Heart left ventricle (tissue), 16 donors: ENCODE measurements around the gene PPM1M. TPM values are rescaled to one million over a fixed set of nuclear protein-coding genes. Genes with fewer than 3 reads are reported as not detected.
A peak's percentile ranks its signal among the peaks of the same experiment; 100 is the strongest.

Source experiments
- ATAC-seq, 4 donors: fragments of 200-7000 bp; cut with Tn5 transposase; one replicate each; pipeline ENCODE4 v1.9.1; 2020 to 2022; ENCODE audit warnings: moderate library complexity in 4 of 4, mild to moderate bottlenecking in 3 of 4, moderate number of reproducible peaks in 1 of 4
- DNase-seq, 5 donors: peaks; one replicate each; pipeline ENCODE4 v3.0.0-alpha.2; 2020
- H3K27ac ChIP-seq, 12 donors: fragments of 200-600 bp; sonication (generic) in 4 of 12; one replicate each; pipeline versions ENCODE4 v1.5.0 to v1.8.0; 2016 to 2022; ENCODE audit warnings: mild to moderate bottlenecking in 2 of 12
- H3K27me3 ChIP-seq, 9 donors: fragments of 200-600 bp; sonication (generic) in 2 of 9; one replicate each; pipeline versions ENCODE4 v1.5.1 to v1.8.0; 2016 to 2022; ENCODE audit warnings: mild to moderate bottlenecking in 3 of 9
- H3K36me3 ChIP-seq, 9 donors: fragments of 200-600 bp; sonication (generic) in 2 of 9; one replicate each; pipeline versions ENCODE4 v1.5.0 to v1.8.0; 2018 to 2022; ENCODE audit warnings: mild to moderate bottlenecking in 2 of 9
- H3K4me1 ChIP-seq, 12 donors: fragments of 200-600 bp; sonication (generic) in 4 of 12; one replicate each; pipeline versions ENCODE4 v1.5.0 to v1.8.0; 2016 to 2022; ENCODE audit warnings: mild to moderate bottlenecking in 3 of 12
- H3K4me3 ChIP-seq, 12 donors: fragments of 200-600 bp; sonication (generic) in 4 of 12; one replicate each; pipeline versions ENCODE4 v1.5.0 to v1.8.0; 2017 to 2022; ENCODE audit warnings: mild to moderate bottlenecking in 9 of 12, moderate library complexity in 4 of 12
- H3K9me3 ChIP-seq, 12 donors: fragments of 200-600 bp; sonication (generic) in 4 of 12; one replicate each; pipeline versions ENCODE4 v1.5.0 to v1.8.0; 2016 to 2022; ENCODE audit warnings: mild to moderate bottlenecking in 1 of 12
- POLR2A ChIP-seq, 2 donors: fragments of 450-650 bp; IDR thresholded peaks; one replicate each; pipeline ENCODE4 v1.6.1; 2017; ENCODE audit warnings: antibody characterized with exemption in 2 of 2, mild to moderate bottlenecking in 2 of 2, moderate library complexity in 2 of 2
- WGBS, 4 donors: extraction: QIAGEN DNeasy Blood & Tissue Kit in 2 of 4; methylation state at CpG; one replicate each; pipeline versions ENCODE4 v1.1.5 to v1.1.7; 2013 to 2018; 5-methylcytosine and 5-hydroxymethylcytosine counted together
- intact Hi-C, 10 donors: fragments of 100-400 bp; cut with DNase I; formaldehyde crosslinking; loops; one replicate each; pipeline versions ENCODE4 v1.11.1 to v1.14.2; 2022
- polyA plus RNA-seq, 2 donors: library from polyadenylated mRNA; stranded (reverse); fragments of 200-250 nt; gene quantifications; one replicate each; pipeline ENCODE4 v1.2.3, GENCODE V29; 2013
- total RNA-seq, 9 donors: library from RNA; depleted of rRNA in 2 of 9; stranded (reverse); fragments of >200 nt in 2 of 9; fragmentation: NEBNext Ultra II Directional in 3 of 9; extraction: Animal tissue kit (Norgen Biotek cat#: 25700) in 3 of 9; gene quantifications; one replicate each; pipeline versions ENCODE4 v1.1.0 to v1.2.4, GENCODE V29; 2016 to 2023
- TF ChIP-seq, protein P1 (sequence below), 12 donors: fragments of 200-600 bp; sonication (generic) in 4 of 12; IDR thresholded peaks; one replicate each; pipeline versions ENCODE4 v1.5.0 to v1.8.0; 2018 to 2022; ENCODE audit warnings: antibody characterized with exemption in 12 of 12, mild to moderate bottlenecking in 5 of 12
- donor health status: ischemic (EF 13 %, LVEDD 7.1; RV severe dilation, severe dysfunction).
- donor health status: healthy with polysubstance abuse.
- donor health status: DM: no; HTN: yes; CAD: no.
- donor health status: DM: no; HTN: no; CAD: no.
- donor health status: ischemic (EF 25% LVEDD 6.9; RV normal size, moderate dysfunction).
- donor health status: ischemic (EF 25% LVEDD 5.7; RV mildly dilated, moderate dysfunction).
- donor health status: healthy.
- donor health status: DM: yes; HTN: yes; CAD: no.
- donor health status: ischemic (EF 35%, LVEDD 5.7; RV mildly dilated, moderate dysfunction).
- donor health status: nonischemic (EF 11% LVEDD 7.7; RV severe dilation, severe dysfunction).
- donor health status: DM: yes; HTN: yes; CAD: no.
- donor health status: PGD.
- donor health status: ischemic (EF 29% LVEDD 5.4; RV normal size, mild dysfunction).
- donor health status: nonischemic (EF 23%, LVEDD 6.1; RV moderate dilation, normal function).

The PPM1M gene
- total and polyA plus RNA-seq, 11 donors = 5.6 to 30.2 (median 7.3) TPM

DNA sequence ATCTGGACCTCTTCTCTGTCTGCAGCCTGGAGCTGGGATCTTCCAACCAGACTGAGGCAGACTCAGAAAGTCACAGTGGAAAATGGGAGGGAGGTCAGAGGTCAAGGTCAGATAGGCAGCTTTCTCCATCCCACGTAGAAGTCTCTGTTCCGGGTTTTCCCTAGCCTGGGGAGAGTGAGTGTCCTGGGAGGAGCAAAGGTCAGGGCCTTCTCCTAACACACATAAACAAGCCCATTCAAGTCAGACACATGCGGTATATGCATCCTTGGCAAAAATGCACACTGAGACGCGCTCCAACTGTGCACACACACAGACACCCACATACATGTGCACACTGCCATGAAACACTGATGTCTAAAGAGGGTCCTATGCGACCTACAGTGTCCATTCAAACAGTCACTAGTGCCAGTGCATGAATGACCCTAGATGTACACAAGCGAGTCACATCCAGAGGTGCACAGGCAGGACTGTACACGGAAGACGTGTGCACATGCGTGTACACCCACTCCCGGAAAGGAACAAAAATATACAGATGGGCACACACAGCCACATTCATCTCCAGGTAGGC, 7.3 kb upstream of the PPM1M start:
- WGBS, 4 donors = 15 to 27% (median 17%) methylated on average over 9 to 11 of the region's 11 CpGs
- ATAC-seq = no peak
- TF ChIP-seq, protein P1, sequence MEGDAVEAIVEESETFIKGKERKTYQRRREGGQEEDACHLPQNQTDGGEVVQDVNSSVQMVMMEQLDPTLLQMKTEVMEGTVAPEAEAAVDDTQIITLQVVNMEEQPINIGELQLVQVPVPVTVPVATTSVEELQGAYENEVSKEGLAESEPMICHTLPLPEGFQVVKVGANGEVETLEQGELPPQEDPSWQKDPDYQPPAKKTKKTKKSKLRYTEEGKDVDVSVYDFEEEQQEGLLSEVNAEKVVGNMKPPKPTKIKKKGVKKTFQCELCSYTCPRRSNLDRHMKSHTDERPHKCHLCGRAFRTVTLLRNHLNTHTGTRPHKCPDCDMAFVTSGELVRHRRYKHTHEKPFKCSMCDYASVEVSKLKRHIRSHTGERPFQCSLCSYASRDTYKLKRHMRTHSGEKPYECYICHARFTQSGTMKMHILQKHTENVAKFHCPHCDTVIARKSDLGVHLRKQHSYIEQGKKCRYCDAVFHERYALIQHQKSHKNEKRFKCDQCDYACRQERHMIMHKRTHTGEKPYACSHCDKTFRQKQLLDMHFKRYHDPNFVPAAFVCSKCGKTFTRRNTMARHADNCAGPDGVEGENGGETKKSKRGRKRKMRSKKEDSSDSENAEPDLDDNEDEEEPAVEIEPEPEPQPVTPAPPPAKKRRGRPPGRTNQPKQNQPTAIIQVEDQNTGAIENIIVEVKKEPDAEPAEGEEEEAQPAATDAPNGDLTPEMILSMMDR (IDR thresholded peaks at IDR 0.05) = no peak
- TF ChIP-seq POLR2A (IDR thresholded peaks at IDR 0.05) = no peak

DNA sequence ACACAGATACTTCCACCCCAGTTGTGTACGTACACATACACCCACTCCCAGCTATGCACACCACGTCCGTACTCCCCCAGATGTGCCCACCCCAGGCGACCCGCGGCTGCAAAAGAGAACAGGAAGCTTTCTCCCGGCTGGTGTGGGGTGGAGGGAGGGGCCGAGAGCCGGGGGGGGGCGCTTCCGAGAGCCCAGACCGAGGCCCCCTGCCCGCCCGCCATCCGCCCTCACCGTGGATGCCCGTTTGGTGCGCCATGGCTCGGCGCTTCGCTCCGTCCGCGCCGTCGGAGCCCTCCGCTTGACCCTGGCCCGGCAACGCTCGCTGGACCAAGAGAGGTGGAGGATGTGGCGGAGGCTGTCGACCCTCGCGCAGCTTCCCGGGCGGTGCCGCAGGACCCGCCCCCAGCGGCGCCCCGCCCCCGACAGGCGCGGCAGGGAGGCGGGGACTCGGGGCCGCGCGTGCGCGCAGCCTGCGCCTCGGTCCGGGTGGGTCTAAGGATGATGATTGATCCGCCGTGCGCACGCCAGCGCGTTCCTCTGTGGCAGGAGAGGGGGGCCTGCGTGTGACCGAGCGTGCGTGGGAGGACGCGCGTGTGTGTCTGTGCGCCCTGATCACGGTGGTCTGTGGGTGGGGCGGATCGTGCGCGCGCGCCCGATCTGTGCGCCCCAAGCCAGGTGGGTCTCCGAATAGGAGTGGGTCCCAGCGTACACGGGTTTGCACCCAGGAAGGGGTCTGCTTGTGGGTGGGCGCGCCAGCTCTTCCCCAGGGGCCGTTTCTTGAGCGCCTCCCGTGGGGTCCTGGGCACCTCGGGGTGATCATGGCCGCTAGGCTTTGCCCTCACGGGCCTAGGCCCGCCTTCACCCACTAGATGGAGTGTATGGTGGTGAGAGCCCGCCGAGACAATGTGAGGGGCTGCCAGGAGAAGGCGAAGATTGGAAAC, 6.5 kb upstream of the PPM1M start, which contains the start of gene TWF2:
Gene TWF2 (minus strand): TSS at position 398 of the 941 bp plus-strand sequence. CDS start 142 bp downstream, at position 256.
- peak in 1 of 2 donors; percentile 88 for TF ChIP-seq POLR2A (IDR thresholded peaks at IDR 0.05)
- TF ChIP-seq, protein P1 (IDR thresholded peaks at IDR 0.05) = peak; percentile 24 to 66 (median 41)
- WGBS, 4 donors = 0 to 2% (median 1%) methylated on average over 65 to 92 of the region's 92 CpGs
- Histone ChIP-seq H3K27me3 (no peaks in the 10 kb centered on the region), H3K4me3 (peak within 1 kb of the TSS; percentile 79 to 99 (median 96)), H3K4me1 (peaks cover 10 to 75% (median 45%) of the 10 kb centered on the region in 12 donors), H3K9me3 (no peaks in the 10 kb centered on the region), H3K36me3 (peaks cover 0 to 14% (median 0%) of the 10 kb centered on the region in 9 donors), H3K27ac (peak within 1 kb of the TSS; percentile 66 to 97 (median 91))
- intact Hi-C loops = loop anchor here (2.0 to 10.0 kb wide), 5 partner anchors 33 to 166 kb away; partner anchors contain the start of gene WDR82 (in 8 of the 10)
- peak; percentile 85 to 92 (median 88) for DNase-seq
- ATAC-seq = peak; percentile 33 to 86 (median 77)

More for the DNA sequence above, 7.3 kb upstream of the PPM1M start:
- no peaks in the 10 kb centered on the region for H3K9me3 ChIP-seq
- H3K27ac ChIP-seq = peak overlapping the region; percentile 66 to 97 (median 91)
- DNase-seq = peak in 1 of 5 donors; percentile 22
- H3K4me3 ChIP-seq = peak overlapping the region; percentile 79 to 99 (median 96)
- peaks cover 0 to 20% (median 2%) of the 10 kb centered on the region in 9 donors for H3K36me3 ChIP-seq
- intact Hi-C loops = loop anchor here (2.0 to 10.0 kb wide), 5 partner anchors 34 to 167 kb away; partner anchors contain the start of gene WDR82 (in 8 of the 10)
- H3K4me1 ChIP-seq = peaks cover 10 to 67% (median 50%) of the 10 kb centered on the region in 12 donors
- no peaks in the 10 kb centered on the region for H3K27me3 ChIP-seq

DNA sequence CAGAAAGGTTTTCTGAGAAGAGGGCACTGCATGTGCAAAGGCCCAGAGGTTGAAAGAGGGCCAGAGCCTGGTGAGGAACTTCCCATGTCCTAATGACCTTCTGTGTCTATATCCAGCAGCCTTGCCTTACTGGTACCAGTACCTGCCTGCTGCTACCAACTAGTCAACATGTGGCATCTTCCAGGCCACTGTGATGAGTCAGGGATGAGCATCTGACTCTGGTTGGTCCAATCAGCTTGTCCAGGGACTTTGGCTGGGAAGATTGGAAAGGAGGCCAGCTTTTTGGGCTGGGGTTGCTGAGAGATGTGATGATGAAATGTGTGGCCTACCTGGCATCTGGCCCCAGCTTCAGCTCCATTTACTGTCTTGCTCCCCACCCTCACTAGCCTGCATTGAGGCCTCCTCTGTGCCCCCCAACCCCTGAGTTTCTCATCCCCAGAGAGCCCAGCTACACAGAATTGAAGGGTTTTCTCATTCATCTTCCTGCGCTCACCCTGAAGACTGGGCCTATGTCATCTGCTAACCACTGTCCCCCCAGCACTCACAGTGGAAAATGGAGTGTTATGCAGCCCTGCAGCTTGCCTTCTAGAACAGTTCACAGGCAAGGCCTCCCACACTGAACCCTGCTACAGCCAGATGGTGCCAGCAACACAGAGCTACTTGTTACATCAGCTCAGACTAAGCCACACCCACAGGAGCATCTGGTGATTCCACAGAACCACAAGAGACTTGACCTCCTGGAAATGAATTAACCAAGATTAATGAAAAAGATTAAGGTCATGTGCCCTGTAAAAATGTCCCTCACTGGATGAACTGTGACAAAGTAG, 5.3 kb upstream of the PPM1M start:
- peak in 2 of 5 donors; percentile 65 to 76 for DNase-seq
- Histone ChIP-seq H3K27me3 (no peaks in the 10 kb centered on the region), H3K27ac (peak overlapping the region in 11 of 12 donors; percentile 24 to 97 (median 91)), H3K4me3 (peak overlapping the region in 8 of 12 donors; percentile 79 to 98 (median 96)), H3K4me1 (peaks cover 10 to 79% (median 43%) of the 10 kb centered on the region in 12 donors), H3K9me3 (no peaks in the 10 kb centered on the region), H3K36me3 (peaks cover 0 to 1% (median 0%) of the 10 kb centered on the region in 9 donors)
- intact Hi-C loops = no loop called here
- TF ChIP-seq, protein P1 (IDR thresholded peaks at IDR 0.05) = no peak
- no peak for TF ChIP-seq POLR2A (IDR thresholded peaks at IDR 0.05)
- WGBS, 4 donors = 95 to 100% (median 98%) methylated on average over 1 of the region's 1 CpG
- peak in 2 of 4 donors; percentile 6 to 13 for ATAC-seq
